Left lung (tissue), 10 donors: ENCODE measurements around the gene ELF1. TPM values are rescaled to one million over a fixed set of nuclear protein-coding genes. Genes with fewer than 3 reads are reported as not detected.
A peak's percentile ranks its signal among the peaks of the same experiment; 100 is the strongest.

Experiments
- ATAC-seq: fragments of 200-7000 bp; cut with Tn5 transposase; one replicate; pipeline ENCODE4 v1.9.1; 2020; ENCODE audit warnings: moderate library complexity
- DNase-seq, 4 donors: peaks; one replicate each; pipeline ENCODE4 v3.0.0-alpha.2; 2013 to 2020
- H3K27ac ChIP-seq, 2 donors: fragments of 200-600 bp; sonication (generic) in 1 of 2; one replicate each; pipeline versions ENCODE4 v1.5.0 to v1.8.0; 2020 to 2021
- H3K27me3 ChIP-seq, 2 donors: fragments of 200-600 bp; sonication (generic) in 1 of 2; one replicate each; pipeline versions ENCODE4 v1.5.0 to v1.8.0; 2020 to 2021
- H3K36me3 ChIP-seq, 2 donors: fragments of 200-600 bp; sonication (generic) in 1 of 2; one replicate each; pipeline versions ENCODE4 v1.5.0 to v1.8.0; 2020 to 2021
- H3K4me1 ChIP-seq, 2 donors: fragments of 200-600 bp; one replicate each; pipeline ENCODE4 v1.8.0; 2021
- H3K4me3 ChIP-seq, 2 donors: fragments of 200-600 bp; sonication (generic) in 1 of 2; one replicate each; pipeline versions ENCODE4 v1.5.0 to v1.8.0; 2020 to 2021; ENCODE audit warnings: mild to moderate bottlenecking in 1 of 2
- H3K9me3 ChIP-seq, 2 donors: fragments of 200-600 bp; sonication (generic) in 1 of 2; one replicate each; pipeline versions ENCODE4 v1.5.0 to v1.8.0; 2020 to 2021
- CTCF ChIP-seq, 2 donors: fragments of 200-600 bp; sonication (generic) in 1 of 2; IDR thresholded peaks; one replicate each; pipeline versions ENCODE4 v1.5.0 to v1.8.0; 2021; ENCODE audit warnings: antibody characterized with exemption in 2 of 2
- intact Hi-C, 2 donors: fragments of 100-400 bp; cut with DNase I; formaldehyde crosslinking; loops; one replicate each; pipeline versions ENCODE4 v1.11.2 to v1.14.2; 2022
- polyA plus RNA-seq, 6 donors: library from polyadenylated mRNA; unstranded; fragments of 120-200 nt; gene quantifications; one replicate each; pipeline ENCODE4 v1.2.1, GENCODE V29; 2013; ENCODE audit not compliant: insufficient read length in 6 of 6
- total RNA-seq, 2 donors: library from RNA; stranded (reverse); fragmentation: NEBNext Ultra II Directional; extraction: Animal tissue kit (Norgen Biotek cat#: 25700); gene quantifications; one replicate each; pipeline ENCODE4 v1.2.1, GENCODE V29; 2021
- donor health status: DM: no; HTN: yes; CAD: no.
- donor health status: DM: no; HTN: no; CAD: no.

The ELF1 gene
- total and polyA plus RNA-seq, 8 donors: 46.6 to 84.6 (median 52.6) TPM

GRCh38 chr13:41004875-41005693 is 14.0 kb downstream of the ELF1 start:
- intact Hi-C loops: no loop called here
- H3K27me3 ChIP-seq: no peaks in the 10 kb centered on the region
- H3K9me3 ChIP-seq: no peaks in the 10 kb centered on the region
- H3K36me3 ChIP-seq: no peaks in the 10 kb centered on the region
- H3K4me3 ChIP-seq: no peak overlapping the region
- ATAC-seq (peak; percentile 58), DNase-seq (no peak)
- no peak for TF ChIP-seq CTCF (IDR thresholded peaks at IDR 0.05)
- peak overlapping the region in 1 of 2 donors; percentile 77 for H3K27ac ChIP-seq
- peaks cover 16 to 89% of the 10 kb centered on the region in 2 donors for H3K4me1 ChIP-seq

- no peak for TF ChIP-seq CTCF (IDR thresholded peaks at IDR 0.05)
- no peaks in the 10 kb centered on the region for H3K27me3 ChIP-seq
- no peak for ATAC-seq
- no peak overlapping the region for H3K27ac ChIP-seq
- H3K36me3 ChIP-seq: peaks cover 0 to 4% of the 10 kb centered on the region in 2 donors
- H3K9me3 ChIP-seq: no peaks in the 10 kb centered on the region
- DNase-seq: no peak
- H3K4me3 ChIP-seq: no peak overlapping the region
- H3K4me1 ChIP-seq: peaks cover 6 to 81% of the 10 kb centered on the region in 2 donors
- intact Hi-C loops: no loop called here
Observed at GRCh38 chr13:41002606-41003005, 16.5 kb downstream of the ELF1 start.

- no peak for TF ChIP-seq CTCF (IDR thresholded peaks at IDR 0.05)
- DNase-seq (no peak), ATAC-seq (no peak)
- H3K27ac ChIP-seq: no peak overlapping the region
- H3K4me1 ChIP-seq: peaks cover 6 to 81% of the 10 kb centered on the region in 2 donors
- H3K27me3 ChIP-seq: no peaks in the 10 kb centered on the region
- H3K4me3 ChIP-seq: no peak overlapping the region
- no peaks in the 10 kb centered on the region for H3K9me3 ChIP-seq
- peaks cover 0 to 6% of the 10 kb centered on the region in 2 donors for H3K36me3 ChIP-seq
- intact Hi-C loops: no loop called here
Observed at GRCh38 chr13:41001695-41002094, 17.4 kb downstream of the ELF1 start.

GRCh38 chr13:40999416-40999815 is 19.7 kb downstream of the ELF1 start:
- intact Hi-C loops: loop anchor here in 1 of 2 donors (10.0 kb wide), 1 partner anchor 55 kb away; no protein-coding TSS in a partner anchor
- TF ChIP-seq CTCF (IDR thresholded peaks at IDR 0.05): no peak
- Histone ChIP-seq H3K27me3 (no peaks in the 10 kb centered on the region), H3K36me3 (peaks cover 0 to 6% of the 10 kb centered on the region in 2 donors), H3K4me1 (peaks cover 0 to 81% of the 10 kb centered on the region in 2 donors), H3K4me3 (no peak overlapping the region), H3K9me3 (no peaks in the 10 kb centered on the region), H3K27ac (no peak overlapping the region)
- DNase-seq: no peak
- no peak for ATAC-seq

- no peak for DNase-seq
- intact Hi-C loops: loop anchor here in 1 of 2 donors (10.0 kb wide), 1 partner anchor 58 kb away; no protein-coding TSS in a partner anchor
- ATAC-seq: peak; percentile 6
- Histone ChIP-seq H3K9me3 (no peaks in the 10 kb centered on the region), H3K27ac (peak overlapping the region in 1 of 2 donors; percentile 18), H3K36me3 (peaks cover 0 to 6% of the 10 kb centered on the region in 2 donors), H3K27me3 (no peaks in the 10 kb centered on the region), H3K4me1 (peaks cover 5 to 85% of the 10 kb centered on the region in 2 donors), H3K4me3 (no peak overlapping the region)
- no peak for TF ChIP-seq CTCF (IDR thresholded peaks at IDR 0.05)
Observed at GRCh38 chr13:40996426-40997092, 22.6 kb downstream of the ELF1 start.
